ENCODE results near the gene ANKS3. TPM values are rescaled to one million over a fixed set of nuclear protein-coding genes. Genes with fewer than 3 reads are reported as not detected.

Gene ANKS3
- total and polyA plus RNA-seq, 2 of the 8 experiments (the other 6 are each of a cell fraction or from before 2014, with no cell fraction given), result 15.5 to 23.9 TPM

- DNase-seq (ENCODE audit: low read depth in 1 of 2, low spot score in 2 of 2) (no peak), FAIRE-seq (no peak)
- Histone ChIP-seq H3K4me3 (ENCODE audit: extremely low read depth in 1 of 4, insufficient read depth in 2 of 4, low read depth in 3 of 4, low read length in 4 of 4) (no peak overlapping the region), H2BK20ac (ENCODE audit: low read length) (no peak overlapping the region), H4K5ac (ENCODE audit: insufficient read length, low read depth, low read length) (no peak overlapping the region), H3K9me3 (ENCODE audit: insufficient read depth in 2 of 2, low read depth in 1 of 2, low read length in 1 of 2) (no peaks in the 10 kb centered on the region), H2BK5ac (ENCODE audit: low read depth, low read length) (no peak overlapping the region), H2AFZ (ENCODE audit: low read length) (no peak overlapping the region), H3K14ac (ENCODE audit: insufficient read length) (no peak overlapping the region), H3K23ac (ENCODE audit: insufficient read length) (no peak overlapping the region), H2BK12ac (ENCODE audit: low read depth, low read length) (no peak overlapping the region), H4K20me1 (replicated peaks in 1 of 2; ENCODE audit: control insufficient read depth in 1 of 2, insufficient read depth in 2 of 2, low read length in 2 of 2) (peaks cover 0 to 12% of the 10 kb centered on the region in 2 experiments), H3K4me1 (replicated peaks in 1 of 4; ENCODE audit: control insufficient read depth in 3 of 4, insufficient read depth in 4 of 4, low read length in 3 of 4) (no peaks in the 10 kb centered on the region), H4K8ac (ENCODE audit: extremely low read depth, insufficient read depth, low read length) (no peak overlapping the region), H3K79me2 (ENCODE audit: control insufficient read depth in 1 of 2, insufficient read depth in 2 of 2, low read length in 2 of 2) (peaks cover 4 to 29% of the 10 kb centered on the region in 2 experiments; a peak in 3 of 4 replicates), H3K23me2 (ENCODE audit: low read depth, low read length) (peaks cover 6% of the 10 kb centered on the region; the same call in 1 of the 2 replicates), H2BK15ac (ENCODE audit: low read length) (no peak overlapping the region), H3K27me3 (replicated peaks in 1 of 4; ENCODE audit: control insufficient read depth in 3 of 4, extremely low read depth in 1 of 4, insufficient read depth in 3 of 4, low read length in 3 of 4) (no peaks in the 10 kb centered on the region), H3K56ac (replicated peaks; ENCODE audit: insufficient read length, low read depth, low read length) (no peak overlapping the region), H3K36me3 (ENCODE audit: control insufficient read depth in 2 of 4, insufficient read depth in 4 of 4, low read length in 3 of 4) (peaks cover 8 to 29% (median 14%) of the 10 kb centered on the region in 4 experiments; a peak in 7 of 8 replicates), H3K27ac (ENCODE audit: low read depth, low read length) (no peak overlapping the region), H3K4ac (replicated peaks; ENCODE audit: insufficient read length, low read depth, low read length) (no peak overlapping the region), H4K91ac (replicated peaks; ENCODE audit: insufficient read length, low read length) (no peak overlapping the region), H3K9ac (replicated peaks in 1 of 4; ENCODE audit: extremely low read depth in 1 of 4, low read depth in 3 of 4, low read length in 3 of 4) (no peak overlapping the region), H2AK5ac (ENCODE audit: low read depth, low read length) (no peak overlapping the region), H3K79me1 (ENCODE audit: low read depth, low read length) (peaks cover 5% of the 10 kb centered on the region; the same call in 1 of the 2 replicates), H2BK120ac (replicated peaks; ENCODE audit: low read depth, low read length) (no peak overlapping the region), H3K18ac (ENCODE audit: extremely low read depth, low read length) (no peak overlapping the region), H3K4me2 (ENCODE audit: insufficient read depth in 1 of 2, low read depth in 2 of 2, low read length in 2 of 2) (no peak overlapping the region)
- ChIA-PET POLR2A (ENCODE audit: partially characterized antibody) (interaction anchor here (0.6 kb wide), 1 partner anchor 45 kb away, joined by 3 read pairs; no protein-coding TSS in a partner anchor), CTCF (ENCODE audit: partially characterized antibody) (interaction anchor here (0.8 to 1.2 kb wide), 5 partner anchors 12 to 303 kb away, joined by 3 to 4 read pairs (median 3); no protein-coding TSS in a partner anchor)
- no peak for TF ChIP-seq POU5F1 (IDR thresholded peaks at IDR 0.05; ENCODE audit: low read depth, low read length)
- no peak for TF ChIP-seq KDM1A (IDR thresholded peaks at IDR 0.05; ENCODE audit: borderline replicate concordance, low read length)
- no peak for TF ChIP-seq BRCA1 (IDR thresholded peaks at IDR 0.05; ENCODE audit: low read depth, low read length)
- TF ChIP-seq ASH2L (IDR thresholded peaks at IDR 0.05; ENCODE audit: low read length), result no peak
- no peak for TF ChIP-seq SRF (IDR thresholded peaks at IDR 0.05; ENCODE audit: low read depth, low read length)
- no peak for TF ChIP-seq EP300 (IDR thresholded peaks at IDR 0.05; ENCODE audit: borderline replicate concordance in 1 of 2, low read depth in 2 of 2, low read length in 2 of 2)
- no peak for TF ChIP-seq GABPA (IDR thresholded peaks at IDR 0.05; ENCODE audit: borderline replicate concordance, insufficient read depth, low read length)
- no peak for TF ChIP-seq JUN (IDR thresholded peaks at IDR 0.05; ENCODE audit: low read depth, low read length)
- TF ChIP-seq ZNF274 (IDR thresholded peaks at IDR 0.05; ENCODE audit: borderline replicate concordance, extremely low read depth, low read length), result no peak
- TF ChIP-seq TAF1 (IDR thresholded peaks at IDR 0.05; ENCODE audit: low read depth, low read length), result no peak
- no peak for TF ChIP-seq RXRA (IDR thresholded peaks at IDR 0.05; ENCODE audit: insufficient read depth, low read depth, low read length)
- 93% methylated on average over 15 of the region's 15 CpGs; no CpG with 5 or more reads in 1 of the 2 experiments for WGBS, 2 experiments (ENCODE audit: extremely low coverage in 1 of 2, insufficient coverage in 1 of 2, insufficient read length in 1 of 2, insufficient replicate concordance in 2 of 2, low coverage in 1 of 2, low lambda C conversion rate in 2 of 2, missing lambda C conversion rate in 1 of 2)
These were observed 4.2 kb downstream of the ANKS3 start for GRCh38 chr16:4729876-4730275.

Measured in H1 (cell line).